Vagina (tissue), 2 donors: ENCODE measurements around the gene STXBP1.

ENCODE experiments used
- POLR2A ChIP-seq, 2 donors: fragments of 450-650 bp; IDR thresholded peaks; one replicate each; pipeline ENCODE4 v1.6.1; 2017; ENCODE audit warnings: antibody characterized with exemption in 2 of 2, mild to moderate bottlenecking in 2 of 2, moderate library complexity in 2 of 2
- POLR2AphosphoS5 ChIP-seq, 2 donors: sonication (generic); formaldehyde crosslinking; IDR thresholded peaks; one replicate each; pipeline ENCODE4 v1.9.0; 2017; ENCODE audit warnings: antibody characterized with exemption in 2 of 2, mild to moderate bottlenecking in 2 of 2, low read depth in 1 of 2; ENCODE audit not compliant: insufficient read depth in 1 of 2
- TF ChIP-seq, protein P1 (sequence below), 3 experiments: fragments of 450-650 bp in 2 of 3; fragments of 200-600 bp in 1 of 3; sonication (generic) in 1 of 3; IDR thresholded peaks; one replicate each; pipeline ENCODE4 v1.5.1; 2017 to 2019; ENCODE audit warnings: antibody characterized with exemption in 3 of 3, mild to moderate bottlenecking in 2 of 3, moderate library complexity in 2 of 3

DNA sequence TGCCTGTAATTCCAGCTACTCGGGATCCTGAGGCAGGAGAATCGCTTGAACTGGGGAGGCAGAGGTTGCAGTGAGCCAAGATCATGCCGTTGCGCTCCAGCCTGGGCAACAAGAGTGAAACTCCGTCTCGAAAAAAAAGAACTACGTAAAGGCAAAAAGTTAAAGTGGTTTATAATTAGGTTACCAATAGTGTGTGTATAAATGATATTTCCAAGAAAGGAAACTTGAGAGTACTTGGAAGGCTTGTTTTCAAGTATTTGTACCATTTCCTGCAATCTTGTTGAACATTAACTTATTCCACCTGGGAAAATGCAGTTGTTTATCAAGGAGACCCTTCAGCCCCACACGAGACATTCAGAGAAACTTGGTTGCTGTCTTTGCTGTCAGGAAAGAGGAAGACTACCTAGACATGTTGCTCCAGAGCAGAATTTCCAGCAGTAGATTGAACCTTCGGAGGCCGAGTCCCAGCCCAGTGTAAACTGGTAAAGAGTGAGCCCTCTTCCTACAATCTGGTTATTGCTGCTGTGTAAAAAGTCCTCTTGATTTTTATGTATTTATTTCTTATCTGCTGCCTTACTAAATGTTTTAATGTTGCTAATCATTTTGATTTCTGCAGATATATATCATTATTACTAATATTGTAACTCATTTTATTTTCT is 30.1 kb downstream of the STXBP1 start:
- TF ChIP-seq, protein P1, sequence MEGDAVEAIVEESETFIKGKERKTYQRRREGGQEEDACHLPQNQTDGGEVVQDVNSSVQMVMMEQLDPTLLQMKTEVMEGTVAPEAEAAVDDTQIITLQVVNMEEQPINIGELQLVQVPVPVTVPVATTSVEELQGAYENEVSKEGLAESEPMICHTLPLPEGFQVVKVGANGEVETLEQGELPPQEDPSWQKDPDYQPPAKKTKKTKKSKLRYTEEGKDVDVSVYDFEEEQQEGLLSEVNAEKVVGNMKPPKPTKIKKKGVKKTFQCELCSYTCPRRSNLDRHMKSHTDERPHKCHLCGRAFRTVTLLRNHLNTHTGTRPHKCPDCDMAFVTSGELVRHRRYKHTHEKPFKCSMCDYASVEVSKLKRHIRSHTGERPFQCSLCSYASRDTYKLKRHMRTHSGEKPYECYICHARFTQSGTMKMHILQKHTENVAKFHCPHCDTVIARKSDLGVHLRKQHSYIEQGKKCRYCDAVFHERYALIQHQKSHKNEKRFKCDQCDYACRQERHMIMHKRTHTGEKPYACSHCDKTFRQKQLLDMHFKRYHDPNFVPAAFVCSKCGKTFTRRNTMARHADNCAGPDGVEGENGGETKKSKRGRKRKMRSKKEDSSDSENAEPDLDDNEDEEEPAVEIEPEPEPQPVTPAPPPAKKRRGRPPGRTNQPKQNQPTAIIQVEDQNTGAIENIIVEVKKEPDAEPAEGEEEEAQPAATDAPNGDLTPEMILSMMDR (IDR thresholded peaks at IDR 0.05) = no peak
- no peak for TF ChIP-seq POLR2AphosphoS5 (IDR thresholded peaks at IDR 0.05; ENCODE audit: insufficient read depth in 1 of 2, low read depth in 1 of 2)
- TF ChIP-seq POLR2A (IDR thresholded peaks at IDR 0.05) = no peak
